Activated naive CD4-positive, alpha-beta T cell treated with anti-CD3 and anti-CD28 coated beads, Interleukin-2, amount 50 U/mL, for 72 hours (primary cell): ENCODE measurements around the gene SNAI3. TPM values are rescaled to one million over a fixed set of nuclear protein-coding genes. Genes with fewer than 3 reads are reported as not detected.
"Not testable (repeated sequence)": the region's sequence is repeated elsewhere in the genome, so short reads cannot be mapped to it uniquely, and the experiment has no call there.

Experiments used
- ATAC-seq, 2 donors: fragments of 150-1000 bp; cut with Tn5 transposase; 2 replicates each; pipeline ENCODE4 v1.10.0; 2021; ENCODE audit warnings: mild to moderate bottlenecking in 2 of 2, moderate library complexity in 2 of 2
- DNase-seq, 2 donors: peaks; one replicate each; pipeline ENCODE4 v3.0.0; 2021 to 2022; ENCODE audit warnings: low spot score in 2 of 2
- H3K27ac Mint-ChIP-seq, 2 donors: one replicate each; pipeline ENCODE4 v1.8.0; 2022; ENCODE audit warnings: mild to moderate bottlenecking in 2 of 2, mixed read lengths in 2 of 2
- H3K36me3 Mint-ChIP-seq, 2 donors: one replicate each; pipeline ENCODE4 v1.8.0; 2022; ENCODE audit warnings: mixed read lengths in 2 of 2
- H3K9me3 Mint-ChIP-seq, 2 donors: one replicate each; pipeline ENCODE4 v1.8.0; 2022; ENCODE audit warnings: mixed read lengths in 2 of 2
- total RNA-seq, 2 donors: library from RNA; stranded (reverse); gene quantifications; one replicate each; pipeline ENCODE4 v1.2.3, GENCODE V29; 2022

The SNAI3 gene
- total RNA-seq, 2 donors from 2014 or later: 5.4 to 6.4 TPM

- not testable (repeated sequence) for H3K27ac Mint-ChIP-seq, H3K9me3 Mint-ChIP-seq, DNase-seq, H3K36me3 Mint-ChIP-seq, ATAC-seq
These were observed 16.8 kb downstream of the SNAI3 start for GRCh38 chr16:88669493-88669892.

GRCh38 chr16:88667461-88667860 is 18.8 kb downstream of the SNAI3 start:
- H3K36me3 Mint-ChIP-seq: no peaks in the 10 kb centered on the region
- no peak overlapping the region for H3K27ac Mint-ChIP-seq
- ATAC-seq: no peak
- no peak for DNase-seq
- no peaks in the 10 kb centered on the region for H3K9me3 Mint-ChIP-seq

- no peak overlapping the region for H3K27ac Mint-ChIP-seq
- DNase-seq: no peak
- no peak for ATAC-seq
- H3K36me3 Mint-ChIP-seq: peaks cover 0 to 5% of the 10 kb centered on the region in 2 donors
- no peaks in the 10 kb centered on the region for H3K9me3 Mint-ChIP-seq
These were observed 20.7 kb downstream of the SNAI3 start for GRCh38 chr16:88665570-88665969.

GRCh38 chr16:88665148-88665547 is 21.2 kb downstream of the SNAI3 start:
- DNase-seq (no peak), ATAC-seq (no peak)
- Mint-ChIP-seq H3K27ac (no peak overlapping the region), H3K9me3 (no peaks in the 10 kb centered on the region), H3K36me3 (peaks cover 0 to 5% of the 10 kb centered on the region in 2 donors)

- ATAC-seq: peak; percentile 99
- peak; percentile 95 to 99 for DNase-seq
- peaks cover 0 to 5% of the 10 kb centered on the region in 2 donors for H3K36me3 Mint-ChIP-seq
- H3K9me3 Mint-ChIP-seq: no peaks in the 10 kb centered on the region
- peak within 1 kb of the TSS; percentile 90 to 92 for H3K27ac Mint-ChIP-seq
These were observed 23.3 kb downstream of the SNAI3 start, which contains the start of gene MVD for GRCh38 chr16:88662843-88663606. Gene MVD (minus strand): TSS chr16:88663091. CDS start chr16:88663080, 11 bp downstream.

GRCh38 chr16:88662222-88662842 is 24.0 kb downstream of the SNAI3 start:
- DNase-seq (no peak), ATAC-seq (no peak)
- H3K36me3 Mint-ChIP-seq: peaks cover 0 to 5% of the 10 kb centered on the region in 2 donors
- H3K9me3 Mint-ChIP-seq: no peaks in the 10 kb centered on the region
- peak overlapping the region; percentile 88 to 92 for H3K27ac Mint-ChIP-seq

- peak overlapping the region in 1 of 2 donors; percentile 92 for H3K27ac Mint-ChIP-seq
- H3K9me3 Mint-ChIP-seq: no peaks in the 10 kb centered on the region
- ATAC-seq (no peak), DNase-seq (no peak)
- H3K36me3 Mint-ChIP-seq: peaks cover 0 to 5% of the 10 kb centered on the region in 2 donors
These were observed 24.8 kb downstream of the SNAI3 start for GRCh38 chr16:88661468-88661867.

GRCh38 chr16:88659160-88659559 is 27.1 kb downstream of the SNAI3 start:
- ATAC-seq (no peak), DNase-seq (no peak)
- H3K27ac Mint-ChIP-seq: no peak overlapping the region

GRCh38 chr16:88658714-88659113 is 27.6 kb downstream of the SNAI3 start:
- no peaks in the 10 kb centered on the region for H3K9me3 Mint-ChIP-seq
- DNase-seq (no peak), ATAC-seq (no peak)
- H3K27ac Mint-ChIP-seq: no peak overlapping the region
- peaks cover 4 to 5% of the 10 kb centered on the region in 2 donors for H3K36me3 Mint-ChIP-seq

More at GRCh38 chr16:88659160-88659559, 27.1 kb downstream of the SNAI3 start:
- Mint-ChIP-seq H3K36me3 (peaks cover 4 to 5% of the 10 kb centered on the region in 2 donors), H3K9me3 (no peaks in the 10 kb centered on the region)

GRCh38 chr16:88657371-88657770 is 28.9 kb downstream of the SNAI3 start:
- ATAC-seq: no peak
- no peaks in the 10 kb centered on the region for H3K9me3 Mint-ChIP-seq
- H3K36me3 Mint-ChIP-seq: peaks cover 4 to 5% of the 10 kb centered on the region in 2 donors
- no peak for DNase-seq
- H3K27ac Mint-ChIP-seq: no peak overlapping the region

- ATAC-seq (no peak), DNase-seq (no peak)
- Mint-ChIP-seq H3K36me3 (peaks cover 0 to 4% of the 10 kb centered on the region in 2 donors), H3K9me3 (no peaks in the 10 kb centered on the region), H3K27ac (no peak overlapping the region)
These were observed 29.9 kb downstream of the SNAI3 start for GRCh38 chr16:88656291-88656980.

GRCh38 chr16:88655733-88656281 is 30.5 kb downstream of the SNAI3 start:
- Mint-ChIP-seq H3K27ac (no peak overlapping the region), H3K9me3 (no peaks in the 10 kb centered on the region), H3K36me3 (peaks cover 0 to 4% of the 10 kb centered on the region in 2 donors)
- ATAC-seq (no peak), DNase-seq (no peak)

- no peak for DNase-seq
- peaks cover 0 to 4% of the 10 kb centered on the region in 2 donors for H3K36me3 Mint-ChIP-seq
- no peaks in the 10 kb centered on the region for H3K9me3 Mint-ChIP-seq
- H3K27ac Mint-ChIP-seq: peak overlapping the region; percentile 7 to 77
- no peak for ATAC-seq
These were observed 31.1 kb downstream of the SNAI3 start for GRCh38 chr16:88655053-88655732.

- DNase-seq (no peak), ATAC-seq (no peak)
- Mint-ChIP-seq H3K36me3 (peaks cover 0 to 5% of the 10 kb centered on the region in 2 donors), H3K27ac (peak overlapping the region; percentile 7 to 77), H3K9me3 (no peaks in the 10 kb centered on the region)
These were observed 31.8 kb downstream of the SNAI3 start for GRCh38 chr16:88654363-88655052.

- H3K27ac Mint-ChIP-seq: peak overlapping the region in 1 of 2 donors; percentile 89
- DNase-seq (no peak), ATAC-seq (no peak)
- peaks cover 5 to 10% of the 10 kb centered on the region in 2 donors for H3K36me3 Mint-ChIP-seq
- no peaks in the 10 kb centered on the region for H3K9me3 Mint-ChIP-seq
These were observed 32.5 kb downstream of the SNAI3 start for GRCh38 chr16:88653596-88654362.
